GM18507 (cell line): ENCODE results near the gene DOCK9.

ENCODE experiments used
- DNase-seq: peaks from one replicate; pipeline ENCODE4 v3.0.0; 2011; ENCODE audit warnings: low read depth; ENCODE audit not compliant: insufficient read length; ENCODE audit errors: extremely low spot score
- FAIRE-seq: peaks from 2 replicates; lab custom pipeline; 2011; peaks lifted over from hg19 to GRCh38; lab: Jason Lieb, UNC

The DOCK9 gene

GRCh38 chr13:98979012-98979660 is 1.3 kb upstream of the DOCK9 start:
- DNase-seq (no peak), FAIRE-seq (no peak)

GRCh38 chr13:98978280-98978679 is 416 bp upstream of the DOCK9 start:
- FAIRE-seq (no peak), DNase-seq (no peak)

GRCh38 chr13:98976941-98977340 is 923 bp downstream of the DOCK9 start:
- DNase-seq = no peak
- FAIRE-seq = no peak

- DNase-seq (no peak), FAIRE-seq (no peak)
These were observed 1.5 kb downstream of the DOCK9 start for GRCh38 chr13:98976338-98976737.

- DNase-seq (no peak), FAIRE-seq (no peak)
These were observed 2.0 kb downstream of the DOCK9 start for GRCh38 chr13:98975822-98976261.

GRCh38 chr13:98974053-98974452 is 3.8 kb downstream of the DOCK9 start:
- FAIRE-seq (no peak), DNase-seq (no peak)

GRCh38 chr13:98972627-98973026 is 5.2 kb downstream of the DOCK9 start:
- DNase-seq = no peak
- no peak for FAIRE-seq

- FAIRE-seq (no peak), DNase-seq (no peak)
These were observed 5.8 kb downstream of the DOCK9 start for GRCh38 chr13:98972059-98972458.

GRCh38 chr13:98970330-98970729 is 7.5 kb downstream of the DOCK9 start:
- DNase-seq = no peak
- FAIRE-seq = no peak

GRCh38 chr13:98967491-98967890 is 10.4 kb downstream of the DOCK9 start:
- FAIRE-seq = no peak
- no peak for DNase-seq

GRCh38 chr13:98966019-98966418 is 11.8 kb downstream of the DOCK9 start:
- DNase-seq (no peak), FAIRE-seq (no peak)

- DNase-seq = no peak
- FAIRE-seq = no peak
These were observed 12.5 kb downstream of the DOCK9 start for GRCh38 chr13:98965325-98965724.

- DNase-seq (no peak), FAIRE-seq (no peak)
These were observed 13.9 kb downstream of the DOCK9 start for GRCh38 chr13:98963917-98964316.

- FAIRE-seq (no peak), DNase-seq (no peak)
These were observed 14.8 kb downstream of the DOCK9 start for GRCh38 chr13:98962901-98963590.

- DNase-seq (no peak), FAIRE-seq (no peak)
These were observed 16.3 kb downstream of the DOCK9 start for GRCh38 chr13:98961503-98962105.

GRCh38 chr13:98960606-98961502 is 17.0 kb downstream of the DOCK9 start:
- DNase-seq = no peak
- no peak for FAIRE-seq

GRCh38 chr13:98959786-98960605 is 17.9 kb downstream of the DOCK9 start:
- no peak for FAIRE-seq

GRCh38 chr13:98959291-98959690 is 18.6 kb downstream of the DOCK9 start:
- FAIRE-seq (no peak), DNase-seq (no peak)

More at GRCh38 chr13:98959786-98960605, 17.9 kb downstream of the DOCK9 start:
- DNase-seq = no peak

- FAIRE-seq = no peak
These were observed 19.4 kb downstream of the DOCK9 start for GRCh38 chr13:98958443-98958794.

More at GRCh38 chr13:98958443-98958794, 19.4 kb downstream of the DOCK9 start:
- DNase-seq = no peak
